Measurements from ENCODE around the gene MMD. TPM values are rescaled to one million over a fixed set of nuclear protein-coding genes. Genes with fewer than 3 reads are reported as not detected.
"Not testable (repeated sequence)": the region's sequence is repeated elsewhere in the genome, so short reads cannot be mapped to it uniquely, and the experiment has no call there.

MMD gene
- total RNA-seq, 5 donors from 2014 or later (not counting 1 experiment from before 2014, with no cell fraction given) = 12.8 to 26.3 (median 17.5) TPM

DNA sequence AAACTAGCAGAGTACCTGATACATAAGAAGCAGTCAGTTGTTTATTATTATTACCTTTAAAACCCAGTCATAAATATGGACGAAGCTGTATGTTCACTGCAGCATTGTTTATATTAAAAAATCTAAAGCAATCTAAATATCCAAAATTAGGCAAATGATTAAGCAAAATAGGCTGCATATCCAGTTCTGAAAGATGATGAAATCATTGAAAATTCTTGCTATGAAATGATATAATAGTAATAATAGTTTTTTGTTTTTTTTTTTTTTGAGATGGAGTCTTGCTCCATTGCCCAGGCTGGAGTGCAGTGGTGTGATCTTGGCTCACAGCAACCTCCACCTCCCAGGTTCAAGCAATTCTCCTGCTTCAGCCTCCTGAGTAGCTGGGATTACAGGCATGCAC is 31.9 kb downstream of the MMD start:
- H3K27me3 ChIP-seq (replicated peaks in 1 of 2; ENCODE audit: control insufficient read depth in 2 of 2, extremely low read depth in 1 of 2, insufficient read depth in 2 of 2, low read length in 1 of 2); H3K4me1 ChIP-seq (ENCODE audit: control insufficient read depth in 1 of 2, extremely low read depth in 1 of 2, insufficient read depth in 2 of 2, low read length in 2 of 2); H3K4me3 ChIP-seq (ENCODE audit: control insufficient read depth in 1 of 2, extremely low read depth in 1 of 2, low read length in 1 of 2); H3K36me3 ChIP-seq (ENCODE audit: control insufficient read depth in 2 of 2, extremely low read depth in 1 of 2, insufficient read depth in 1 of 2, low read length in 1 of 2); ATAC-seq (replicated peaks in 1 of 4); H3K27me3 Mint-ChIP-seq; H3K9me3 Mint-ChIP-seq; DNase-seq; H3K36me3 Mint-ChIP-seq; H3K4me3 Mint-ChIP-seq; CTCF ChIA-PET; H3K9me3 ChIP-seq; H3K27ac ChIP-seq (ENCODE audit: low read length); H3K27ac Mint-ChIP-seq; H3K4me1 Mint-ChIP-seq: not testable (repeated sequence)
- no CpG with 5 or more reads among the region's 1 CpG for WGBS (ENCODE audit: insufficient coverage)
- POLR2A ChIA-PET = interaction anchor here in 1 of 2 donors (0.8 kb wide), 1 partner anchor 9 kb away, joined by 4 read pairs; no protein-coding TSS in a partner anchor

GRCh38 chr17:55388842-55389241 is 32.8 kb downstream of the MMD start:
- CTCF ChIA-PET = no interaction called here

DNA sequence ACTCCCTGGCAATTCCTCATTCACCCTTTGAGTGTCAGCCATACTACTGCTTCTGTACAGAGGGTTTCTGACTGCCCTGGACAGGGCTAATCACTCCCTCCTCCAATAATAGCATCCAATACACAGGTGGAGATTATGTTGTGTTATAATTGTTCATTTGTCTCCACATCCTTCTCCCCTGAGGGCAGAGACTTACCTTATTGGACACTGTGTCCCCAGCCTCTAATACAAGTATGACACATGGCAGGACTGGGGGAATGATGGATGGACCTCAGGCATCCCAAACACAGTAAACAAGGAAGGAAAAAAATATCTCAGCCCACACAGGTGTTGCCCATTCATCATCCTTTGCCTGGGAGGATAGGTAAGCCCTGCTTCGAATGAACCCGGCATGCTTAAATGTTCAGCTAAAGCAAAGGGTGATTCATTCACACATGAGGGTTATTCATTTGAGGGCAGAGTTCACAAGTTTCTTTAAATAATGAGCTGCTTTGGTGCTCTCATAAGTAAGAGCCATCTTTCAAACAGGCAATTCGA is 34.8 kb downstream of the MMD start:
- H3K36me3 ChIP-seq (ENCODE audit: control insufficient read depth in 2 of 2, extremely low read depth in 1 of 2, insufficient read depth in 1 of 2, low read length in 1 of 2) = no peaks in the 10 kb centered on the region
- no peaks in the 10 kb centered on the region for H3K4me1 ChIP-seq (ENCODE audit: control insufficient read depth in 1 of 2, extremely low read depth in 1 of 2, insufficient read depth in 2 of 2, low read length in 2 of 2)
- ChIA-PET POLR2A (no interaction called here), CTCF (no interaction called here)
- no peak overlapping the region for H3K4me3 ChIP-seq (ENCODE audit: control insufficient read depth in 1 of 2, extremely low read depth in 1 of 2, low read length in 1 of 2)
- peaks cover 0 to 3% of the 10 kb centered on the region in 2 experiments for H3K27me3 ChIP-seq (replicated peaks in 1 of 2; ENCODE audit: control insufficient read depth in 2 of 2, extremely low read depth in 1 of 2, insufficient read depth in 2 of 2, low read length in 1 of 2)
- Mint-ChIP-seq H3K36me3 (no peaks in the 10 kb centered on the region), H3K27me3 (no peaks in the 10 kb centered on the region), H3K9me3 (no peaks in the 10 kb centered on the region), H3K4me3 (no peak overlapping the region), H3K4me1 (no peaks in the 10 kb centered on the region), H3K27ac (no peak overlapping the region)
- ATAC-seq (replicated peaks in 1 of 4) = no peak
- 87% methylated on average over 3 of the region's 3 CpGs for WGBS (ENCODE audit: insufficient coverage)
- H3K27ac ChIP-seq (ENCODE audit: low read length) = no peak overlapping the region
- DNase-seq = no peak
- H3K9me3 ChIP-seq = no peaks in the 10 kb centered on the region

More at GRCh38 chr17:55388842-55389241, 32.8 kb downstream of the MMD start:
- POLR2A ChIA-PET = no interaction called here
- Histone ChIP-seq H3K9me3 (no peaks in the 10 kb centered on the region), H3K4me3 (ENCODE audit: control insufficient read depth in 1 of 2, extremely low read depth in 1 of 2, low read length in 1 of 2) (no peak overlapping the region), H3K36me3 (ENCODE audit: control insufficient read depth in 2 of 2, extremely low read depth in 1 of 2, insufficient read depth in 1 of 2, low read length in 1 of 2) (no peaks in the 10 kb centered on the region), H3K4me1 (ENCODE audit: control insufficient read depth in 1 of 2, extremely low read depth in 1 of 2, insufficient read depth in 2 of 2, low read length in 2 of 2) (no peaks in the 10 kb centered on the region), H3K27me3 (replicated peaks in 1 of 2; ENCODE audit: control insufficient read depth in 2 of 2, extremely low read depth in 1 of 2, insufficient read depth in 2 of 2, low read length in 1 of 2) (peaks cover 0 to 3% of the 10 kb centered on the region in 2 experiments), H3K27ac (ENCODE audit: low read length) (no peak overlapping the region)
- Mint-ChIP-seq H3K9me3 (no peaks in the 10 kb centered on the region), H3K27ac (no peak overlapping the region), H3K36me3 (peaks cover 3% of the 10 kb centered on the region), H3K4me3 (no peak overlapping the region), H3K4me1 (no peaks in the 10 kb centered on the region), H3K27me3 (no peaks in the 10 kb centered on the region)
- no peak for DNase-seq
- no CpG with 5 or more reads among the region's 3 CpGs for WGBS (ENCODE audit: insufficient coverage)
- no peak for ATAC-seq (replicated peaks in 1 of 4)

GRCh38 chr17:55384643-55385232 is 36.9 kb downstream of the MMD start:
- no peaks in the 10 kb centered on the region for H3K4me1 ChIP-seq (ENCODE audit: control insufficient read depth in 1 of 2, extremely low read depth in 1 of 2, insufficient read depth in 2 of 2, low read length in 2 of 2)
- no peak overlapping the region for H3K27ac Mint-ChIP-seq
- ChIA-PET CTCF (no interaction called here), POLR2A (no interaction called here)
- WGBS (ENCODE audit: insufficient coverage) = 77% methylated on average over 9 of the region's 10 CpGs
- ATAC-seq (replicated peaks in 1 of 4) (no peak), DNase-seq (no peak)
- H3K27me3 ChIP-seq (replicated peaks in 1 of 2; ENCODE audit: control insufficient read depth in 2 of 2, extremely low read depth in 1 of 2, insufficient read depth in 2 of 2, low read length in 1 of 2) = peaks cover 0 to 3% of the 10 kb centered on the region in 2 experiments
- no peaks in the 10 kb centered on the region for H3K4me1 Mint-ChIP-seq
- no peaks in the 10 kb centered on the region for H3K9me3 ChIP-seq
- no peaks in the 10 kb centered on the region for H3K36me3 ChIP-seq (ENCODE audit: control insufficient read depth in 2 of 2, extremely low read depth in 1 of 2, insufficient read depth in 1 of 2, low read length in 1 of 2)
- H3K4me3 ChIP-seq (ENCODE audit: control insufficient read depth in 1 of 2, extremely low read depth in 1 of 2, low read length in 1 of 2) = no peak overlapping the region
- peaks cover 0 to 6% of the 10 kb centered on the region in 2 donors for H3K27me3 Mint-ChIP-seq
- no peaks in the 10 kb centered on the region for H3K9me3 Mint-ChIP-seq
- no peak overlapping the region for H3K27ac ChIP-seq (ENCODE audit: low read length)
- no peak overlapping the region for H3K4me3 Mint-ChIP-seq
- H3K36me3 Mint-ChIP-seq = no peaks in the 10 kb centered on the region

- no peak overlapping the region for H3K27ac ChIP-seq (ENCODE audit: low read length)
- H3K4me1 ChIP-seq (ENCODE audit: control insufficient read depth in 1 of 2, extremely low read depth in 1 of 2, insufficient read depth in 2 of 2, low read length in 2 of 2) = no peaks in the 10 kb centered on the region
- no peaks in the 10 kb centered on the region for H3K9me3 ChIP-seq
- H3K4me1 Mint-ChIP-seq = no peaks in the 10 kb centered on the region
- H3K27me3 Mint-ChIP-seq = peaks cover 0 to 6% of the 10 kb centered on the region in 2 donors
- no peaks in the 10 kb centered on the region for H3K9me3 Mint-ChIP-seq
- ATAC-seq (replicated peaks in 1 of 4) (no peak), DNase-seq (no peak)
- no peaks in the 10 kb centered on the region for H3K36me3 Mint-ChIP-seq
- no peak overlapping the region for H3K4me3 Mint-ChIP-seq
- H3K36me3 ChIP-seq (ENCODE audit: control insufficient read depth in 2 of 2, extremely low read depth in 1 of 2, insufficient read depth in 1 of 2, low read length in 1 of 2) = no peaks in the 10 kb centered on the region
- POLR2A ChIA-PET = no interaction called here
- CTCF ChIA-PET = interaction anchor here in 1 of 2 donors (0.7 kb wide), 1 partner anchor 337 kb away, joined by 3 read pairs; no protein-coding TSS in a partner anchor
- H3K27ac Mint-ChIP-seq = no peak overlapping the region
- peaks cover 0 to 3% of the 10 kb centered on the region in 2 experiments for H3K27me3 ChIP-seq (replicated peaks in 1 of 2; ENCODE audit: control insufficient read depth in 2 of 2, extremely low read depth in 1 of 2, insufficient read depth in 2 of 2, low read length in 1 of 2)
- H3K4me3 ChIP-seq (ENCODE audit: control insufficient read depth in 1 of 2, extremely low read depth in 1 of 2, low read length in 1 of 2) = no peak overlapping the region
- 90% methylated on average over 2 of the region's 7 CpGs for WGBS (ENCODE audit: insufficient coverage)
Observed at GRCh38 chr17:55383771-55384642, 37.6 kb downstream of the MMD start.

GRCh38 chr17:55381017-55381770 is 40.4 kb downstream of the MMD start:
- Histone ChIP-seq H3K27ac (ENCODE audit: low read length) (no peak overlapping the region), H3K4me3 (ENCODE audit: control insufficient read depth in 1 of 2, extremely low read depth in 1 of 2, low read length in 1 of 2) (no peak overlapping the region), H3K27me3 (replicated peaks in 1 of 2; ENCODE audit: control insufficient read depth in 2 of 2, extremely low read depth in 1 of 2, insufficient read depth in 2 of 2, low read length in 1 of 2) (peaks cover 0 to 3% of the 10 kb centered on the region in 2 experiments), H3K4me1 (ENCODE audit: control insufficient read depth in 1 of 2, extremely low read depth in 1 of 2, insufficient read depth in 2 of 2, low read length in 2 of 2) (no peaks in the 10 kb centered on the region), H3K36me3 (ENCODE audit: control insufficient read depth in 2 of 2, extremely low read depth in 1 of 2, insufficient read depth in 1 of 2, low read length in 1 of 2) (no peaks in the 10 kb centered on the region), H3K9me3 (no peaks in the 10 kb centered on the region)
- ATAC-seq (replicated peaks in 1 of 4) = no peak
- WGBS (ENCODE audit: insufficient coverage) = 91% methylated on average over 8 of the region's 8 CpGs
- CTCF ChIA-PET = no interaction called here
- Mint-ChIP-seq H3K27ac (no peak overlapping the region), H3K9me3 (no peaks in the 10 kb centered on the region), H3K27me3 (peaks cover 0 to 13% of the 10 kb centered on the region in 2 donors), H3K4me1 (no peaks in the 10 kb centered on the region), H3K4me3 (no peak overlapping the region), H3K36me3 (no peaks in the 10 kb centered on the region)
- no peak for DNase-seq
- POLR2A ChIA-PET = interaction anchor here in 1 of 2 donors (0.5 kb wide), 1 partner anchor 12 kb away, joined by 6 read pairs; no protein-coding TSS in a partner anchor

All from T-cell (primary cell).